Measurements from ENCODE around the gene ELMO1.
"Not testable (repeated sequence)": the region's sequence is repeated elsewhere in the genome, so short reads cannot be mapped to it uniquely, and the experiment has no call there.

ELMO1 gene

DNA sequence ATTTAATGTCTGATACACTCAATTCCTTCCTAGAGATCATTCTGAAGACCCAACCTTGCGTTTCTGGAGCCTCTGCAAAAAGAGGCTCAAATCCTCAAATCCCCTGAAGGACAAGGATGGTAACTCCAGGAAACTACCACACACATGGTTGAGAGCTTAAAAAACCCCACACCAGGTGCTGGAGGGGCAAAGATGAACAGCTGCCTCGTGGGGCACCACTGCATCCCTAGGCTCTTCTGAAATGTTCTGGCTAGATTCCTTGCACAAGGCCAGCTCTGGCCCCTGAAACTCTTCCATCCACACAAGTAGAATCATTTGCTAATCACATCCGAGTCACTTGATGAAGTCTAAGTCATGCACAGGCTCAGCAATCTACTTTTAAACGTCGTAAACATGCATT is 286.6 kb downstream of the ELMO1 start:
- DNase-seq: no peak

DNA sequence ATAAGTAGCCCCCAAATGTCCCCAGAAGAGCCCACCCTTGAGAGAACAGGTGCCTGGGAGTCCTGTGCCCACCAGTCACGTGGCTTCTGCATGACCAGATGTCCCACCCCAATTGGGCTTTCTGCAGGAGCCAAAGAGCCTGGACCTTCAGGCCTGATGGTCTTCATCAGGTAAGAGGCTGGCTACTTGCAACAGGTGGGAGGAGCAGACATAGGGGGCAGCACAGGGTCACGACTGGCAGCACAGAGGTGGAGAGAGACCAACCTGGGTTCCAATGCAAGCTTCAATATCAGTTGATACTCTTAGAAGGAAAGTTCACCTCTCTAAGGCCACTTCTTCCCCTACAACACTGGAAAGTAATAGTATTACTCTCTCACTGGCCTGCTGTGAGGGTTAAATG is 288.0 kb downstream of the ELMO1 start:
- DNase-seq: no peak

DNA sequence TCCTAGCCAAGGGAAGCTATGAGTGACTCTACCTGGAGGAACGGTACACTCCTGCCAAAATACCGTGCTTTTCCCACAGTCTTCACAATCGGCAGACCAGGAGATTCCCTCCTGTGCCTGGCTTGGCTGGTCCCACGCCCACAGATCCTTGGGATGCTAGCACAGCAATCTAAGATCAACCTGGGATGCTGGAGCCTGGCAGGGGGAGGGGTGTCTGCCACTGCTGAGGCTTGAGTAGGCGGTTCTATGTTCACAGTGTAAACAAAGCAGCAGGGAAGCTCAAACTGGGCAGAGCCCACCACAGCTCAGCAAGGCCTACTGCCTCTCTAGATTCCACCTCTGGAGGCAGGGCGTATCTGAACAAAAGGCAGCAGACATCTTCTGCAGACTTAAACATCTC is 295.3 kb downstream of the ELMO1 start:
- no peak for DNase-seq

DNA sequence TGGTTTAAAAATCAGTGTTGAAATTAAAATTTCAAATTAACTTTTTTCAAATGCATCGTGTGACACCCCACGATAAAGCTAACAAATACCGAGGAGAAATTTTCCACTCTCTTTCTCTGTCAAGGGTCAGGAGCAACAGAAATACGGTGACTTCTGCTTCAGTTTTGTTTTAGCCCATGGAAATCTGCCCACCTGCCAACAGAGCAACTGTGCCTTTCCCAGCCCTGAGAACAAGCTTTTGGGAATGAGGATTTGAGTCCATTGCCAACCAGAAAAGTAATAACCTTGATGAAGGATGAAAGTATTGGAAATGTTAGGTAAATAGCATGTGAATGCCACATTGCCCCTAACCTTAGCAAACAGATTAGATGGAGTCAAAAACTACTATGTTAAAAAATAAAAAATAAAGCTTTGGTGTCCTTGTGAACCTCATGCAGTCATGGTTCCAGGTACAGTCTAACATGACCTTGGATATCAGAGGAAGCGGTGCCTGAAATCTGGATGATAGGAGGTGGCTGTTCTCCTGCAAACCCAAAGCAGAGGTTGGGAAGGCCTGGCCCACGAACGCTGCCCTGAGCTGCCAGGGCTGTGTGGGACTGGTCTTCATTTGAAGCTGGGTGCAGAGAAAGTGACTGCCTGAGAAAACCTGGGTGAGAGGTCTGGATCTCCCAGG is 296.8 kb downstream of the ELMO1 start:
- DNase-seq: no peak

DNA sequence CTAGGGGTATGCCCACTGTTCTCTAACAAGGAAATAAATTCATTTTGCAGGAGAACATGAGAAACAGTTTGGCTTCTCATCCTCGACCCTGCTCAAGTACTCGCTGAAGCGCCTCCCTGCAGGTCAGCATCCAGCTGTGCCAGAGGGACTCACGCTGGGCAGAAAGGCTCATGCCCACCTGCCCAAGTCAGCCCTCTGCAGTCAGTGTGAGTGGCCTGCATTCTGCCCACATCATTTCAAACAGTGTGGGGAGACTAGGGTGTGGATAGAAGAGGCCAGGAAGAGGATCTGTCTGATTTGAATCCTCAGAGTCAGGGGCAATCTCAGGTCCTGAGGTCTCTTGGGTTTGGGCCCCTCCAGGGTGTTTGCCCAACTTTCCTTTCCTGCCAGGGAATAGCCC is 297.8 kb downstream of the ELMO1 start:
- no peak for DNase-seq

DNA sequence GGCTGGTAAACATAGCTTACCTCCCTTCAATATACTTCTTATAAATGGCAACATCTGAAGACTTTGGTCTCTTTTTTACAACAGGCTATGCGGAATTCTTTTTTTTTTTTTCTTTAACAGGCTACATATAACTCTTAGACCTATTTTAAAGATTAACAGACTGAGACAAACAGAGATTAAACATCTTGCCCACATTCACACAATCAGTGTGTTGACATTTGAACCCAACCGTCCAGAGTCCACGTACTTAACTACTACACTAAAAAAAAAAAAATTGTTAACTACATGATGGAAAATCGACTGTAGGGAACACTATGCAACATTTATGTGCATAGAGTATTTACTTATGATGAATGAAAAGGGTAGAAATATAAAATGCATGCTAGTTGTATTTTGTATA is 298.5 kb downstream of the ELMO1 start:
- no peak for DNase-seq

DNA sequence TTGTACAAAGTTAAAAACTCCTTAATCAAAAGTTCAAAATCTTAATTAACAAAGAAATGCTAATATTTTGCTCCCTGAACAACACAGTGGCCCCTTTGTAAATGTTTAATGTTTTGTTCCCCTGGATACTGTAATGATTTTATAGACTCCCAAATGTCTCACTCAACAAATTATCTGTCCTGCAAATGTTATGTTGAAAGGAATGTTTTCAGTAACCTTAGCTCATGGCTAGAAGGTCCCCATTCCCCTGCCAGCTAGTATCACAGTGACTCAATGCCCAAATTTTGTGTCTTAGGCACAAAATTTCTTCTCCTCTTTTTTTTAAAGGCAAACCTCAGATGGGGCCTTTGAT is 298.9 kb downstream of the ELMO1 start:
- no peak for DNase-seq

DNA sequence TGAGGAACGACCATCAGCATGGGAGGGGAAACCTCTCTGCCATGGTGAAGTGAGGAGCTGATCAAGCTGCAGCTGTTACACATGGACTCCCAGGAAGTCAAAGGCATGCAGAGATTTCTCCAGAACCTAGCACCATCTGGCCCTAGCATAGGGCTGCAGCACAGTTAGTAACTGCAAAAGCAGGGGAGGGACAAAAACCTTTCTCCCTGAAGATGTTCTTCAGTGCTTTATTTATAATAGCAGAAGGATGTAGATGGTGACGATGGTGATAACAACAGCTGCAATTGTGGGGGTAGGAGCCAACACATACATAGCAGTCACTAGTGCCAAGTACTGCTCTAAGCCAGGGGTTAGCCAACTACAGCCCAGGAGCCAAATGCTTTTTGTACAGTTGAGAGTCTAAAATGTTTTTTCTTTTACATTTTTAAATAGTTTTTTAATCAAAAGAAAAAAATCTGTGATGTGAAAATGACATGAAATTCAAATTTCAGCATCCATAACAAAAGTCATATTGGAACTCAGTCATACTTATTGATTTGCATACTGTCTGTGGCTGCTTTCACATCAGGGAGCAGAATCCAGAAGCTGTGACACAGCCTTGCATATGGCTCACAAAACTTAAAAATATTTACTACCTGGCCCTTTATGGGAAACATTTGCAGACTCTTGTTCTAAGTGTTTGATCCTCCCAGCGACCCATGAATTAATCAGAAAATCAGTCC is 299.5 kb downstream of the ELMO1 start:
- no peak for DNase-seq

DNA sequence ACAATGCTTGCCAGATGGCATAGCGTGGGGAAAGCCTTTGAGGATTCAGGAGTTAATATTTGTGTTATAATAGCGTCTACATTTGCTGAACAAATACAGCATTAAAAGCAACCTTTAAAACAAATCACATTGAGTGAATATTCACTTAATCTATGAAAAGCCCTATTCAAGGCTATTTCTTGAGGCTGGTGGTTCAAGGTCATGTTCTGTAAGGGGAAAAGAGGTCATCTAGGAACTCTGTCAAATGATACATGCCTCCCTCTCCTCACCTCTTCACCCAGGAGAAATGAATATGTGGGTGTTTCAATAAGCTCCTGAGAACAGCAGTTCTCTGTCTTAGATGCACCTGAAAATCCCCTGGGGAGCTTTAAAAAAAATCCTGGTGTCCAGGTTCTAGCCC is 303.0 kb downstream of the ELMO1 start:
- no peak for DNase-seq

DNA sequence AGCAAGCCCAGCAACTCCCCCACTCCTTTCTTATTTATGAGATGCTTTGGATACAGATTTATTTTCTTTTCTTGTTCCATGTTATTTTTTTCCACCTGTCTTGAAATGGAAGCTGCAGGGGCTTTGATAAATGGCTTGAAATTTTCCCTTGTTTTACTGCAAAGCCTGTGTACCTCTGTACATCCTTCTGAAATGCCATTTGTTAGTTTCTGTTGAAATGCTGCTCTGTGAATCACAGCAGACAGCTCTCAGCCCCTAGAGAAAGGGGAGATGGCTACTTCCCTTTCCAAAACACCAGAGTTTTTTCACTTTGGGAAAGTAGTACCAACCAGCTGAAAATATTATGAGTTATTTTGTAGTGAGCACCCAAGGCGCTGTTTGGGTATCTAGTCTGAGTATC is 304.2 kb downstream of the ELMO1 start:
- no peak for DNase-seq

DNA sequence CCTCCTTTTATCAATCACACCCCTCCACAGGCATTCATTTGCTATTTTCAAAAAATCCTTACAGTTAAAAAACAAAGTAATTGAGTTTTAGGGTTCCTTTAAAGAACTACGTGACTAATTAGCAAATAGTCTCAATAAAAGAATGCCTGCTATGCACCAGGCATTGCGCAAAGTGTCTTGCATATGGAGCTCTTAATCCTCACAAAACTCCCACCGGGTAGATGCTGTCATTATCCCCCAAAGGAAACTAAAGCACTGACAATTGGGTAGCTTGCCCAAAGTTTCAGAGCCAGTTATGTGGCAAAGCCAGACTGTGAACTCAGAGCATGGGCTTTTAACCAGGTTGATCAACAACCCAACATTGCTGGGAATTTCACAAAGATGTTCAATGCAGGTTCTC is 305.7 kb downstream of the ELMO1 start:
- DNase-seq: no peak

DNA sequence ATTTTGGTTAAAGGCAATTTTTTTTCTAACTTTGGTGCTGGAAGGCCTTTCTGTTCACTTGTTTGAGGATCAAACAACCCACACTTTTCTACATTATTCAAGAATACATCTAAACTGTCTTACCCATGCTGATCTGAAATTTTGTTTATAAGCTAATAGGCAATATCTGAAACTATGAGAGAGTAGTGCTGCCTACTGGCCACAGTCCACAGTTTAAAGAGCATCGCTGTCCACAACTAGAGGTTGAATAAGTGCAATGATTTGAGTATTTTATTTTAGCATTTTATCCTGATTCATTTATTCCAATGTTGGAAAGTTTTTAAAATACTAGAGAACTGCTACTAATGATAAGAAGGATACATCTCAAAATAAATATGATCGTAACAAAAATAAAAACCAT is 306.9 kb downstream of the ELMO1 start:
- no peak for DNase-seq

DNA sequence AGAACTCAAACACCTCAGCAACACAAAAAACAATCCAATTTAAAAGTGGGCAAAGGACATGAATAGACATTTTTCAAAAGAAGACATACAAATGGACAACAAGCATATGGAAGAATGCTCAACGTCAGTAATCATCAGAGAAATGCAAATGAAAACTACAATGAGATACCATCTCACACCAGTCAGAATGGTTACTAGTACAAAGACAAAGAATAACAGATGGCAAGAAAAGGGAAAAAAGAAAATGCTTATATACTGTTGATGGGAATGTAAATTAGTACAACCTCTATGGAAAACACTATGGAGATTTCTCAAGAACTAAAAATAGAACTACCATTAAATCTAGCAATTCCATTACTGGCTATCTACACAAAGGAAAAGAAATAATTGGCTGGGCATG is 314.8 kb downstream of the ELMO1 start:
- not testable (repeated sequence) for DNase-seq

DNA sequence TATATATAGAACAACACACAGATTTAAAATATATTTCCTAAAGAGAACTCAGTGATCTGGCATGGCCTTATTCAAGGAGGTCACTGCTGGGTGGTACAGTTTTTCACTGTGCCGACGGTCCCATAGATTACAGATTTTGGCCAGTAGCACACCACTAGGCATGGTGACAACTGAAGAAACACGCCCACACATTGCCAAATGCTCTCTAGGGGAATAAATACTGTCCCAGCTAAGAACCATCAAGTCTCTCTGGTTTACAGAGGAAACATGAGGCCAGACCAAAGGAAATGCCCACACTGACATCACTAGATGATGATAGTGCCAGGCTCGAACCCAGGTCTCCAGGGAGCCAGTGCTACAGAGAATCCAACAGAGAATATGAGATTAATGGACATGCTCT is 316.8 kb downstream of the ELMO1 start:
- no peak for DNase-seq

DNA sequence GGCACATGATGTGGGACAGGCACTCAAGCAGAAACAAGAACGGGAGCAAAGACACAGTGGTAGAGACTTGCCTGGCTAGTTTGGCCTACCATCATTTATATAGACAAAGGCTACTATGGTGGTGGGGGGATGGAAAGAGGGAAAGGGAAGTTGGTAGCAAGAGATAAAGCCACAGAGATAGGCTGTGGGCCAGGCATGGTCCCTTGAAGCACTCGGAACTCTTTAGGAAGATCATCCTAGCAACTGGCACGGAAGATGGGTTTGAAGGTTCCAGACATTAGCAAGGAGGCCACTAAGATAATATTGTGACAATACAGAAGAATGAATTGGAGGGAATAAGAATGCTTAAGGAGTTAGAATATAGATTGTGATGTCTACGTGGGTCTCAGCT is 319.6 kb downstream of the ELMO1 start:
- no peak for DNase-seq

DNA sequence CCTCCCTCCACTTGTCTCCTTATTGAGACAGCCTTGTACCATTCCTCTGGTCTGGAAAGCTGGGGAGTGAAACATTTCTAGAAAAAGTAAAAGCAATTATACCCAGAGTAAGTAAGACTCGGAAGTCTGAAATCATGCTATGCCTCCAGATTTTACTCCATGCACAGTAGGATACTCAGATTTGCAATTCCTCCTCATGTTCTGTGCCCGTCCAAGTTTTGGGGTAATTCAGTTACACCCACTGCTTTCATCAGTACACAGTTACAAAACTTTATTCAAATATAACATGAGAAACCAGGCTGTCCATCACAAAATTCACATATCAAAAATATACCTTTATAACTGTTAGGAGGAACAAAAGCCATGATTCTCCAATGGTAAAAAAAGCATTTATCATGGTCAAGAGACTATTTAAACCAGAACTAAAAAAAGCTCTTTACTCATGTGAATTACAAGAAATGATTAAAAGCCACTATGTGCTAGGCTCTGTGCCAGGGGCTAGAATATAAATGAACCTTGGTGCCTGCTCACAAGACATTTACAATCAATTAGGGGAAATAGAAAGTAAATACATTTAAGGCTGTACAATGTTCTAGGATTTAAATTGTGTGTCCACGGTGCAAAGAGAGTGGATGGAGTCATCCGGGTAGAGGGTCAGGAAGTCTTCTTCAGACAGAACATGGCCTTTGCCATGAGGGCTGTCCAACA is 320.2 kb downstream of the ELMO1 start:
- DNase-seq: no peak

DNA sequence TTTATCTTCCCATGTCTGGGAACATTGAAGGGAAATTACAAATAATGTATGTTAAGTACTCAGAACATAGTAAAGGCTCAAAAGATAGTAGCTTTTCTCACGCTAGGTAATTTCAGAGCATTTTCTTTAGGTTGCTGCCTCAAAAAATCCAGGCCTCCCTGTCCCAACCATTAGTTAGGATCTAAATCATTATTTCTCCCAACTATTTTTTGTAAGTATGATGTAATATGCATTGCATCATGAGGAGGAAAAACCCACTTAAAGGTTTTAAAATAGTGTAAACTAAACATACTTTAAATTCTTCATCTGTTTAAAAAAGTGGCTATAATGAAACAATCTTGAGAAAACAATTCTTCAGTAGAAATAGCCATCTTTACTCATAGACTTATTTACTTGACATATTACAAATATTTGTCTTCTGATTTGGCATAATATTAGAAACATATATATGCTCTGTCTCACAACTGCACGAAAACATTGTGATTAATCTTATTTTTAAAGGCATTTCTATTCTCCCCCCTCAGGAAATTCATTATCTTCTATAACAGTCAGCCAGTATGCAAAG is 329.3 kb downstream of the ELMO1 start:
- no peak for DNase-seq

DNA sequence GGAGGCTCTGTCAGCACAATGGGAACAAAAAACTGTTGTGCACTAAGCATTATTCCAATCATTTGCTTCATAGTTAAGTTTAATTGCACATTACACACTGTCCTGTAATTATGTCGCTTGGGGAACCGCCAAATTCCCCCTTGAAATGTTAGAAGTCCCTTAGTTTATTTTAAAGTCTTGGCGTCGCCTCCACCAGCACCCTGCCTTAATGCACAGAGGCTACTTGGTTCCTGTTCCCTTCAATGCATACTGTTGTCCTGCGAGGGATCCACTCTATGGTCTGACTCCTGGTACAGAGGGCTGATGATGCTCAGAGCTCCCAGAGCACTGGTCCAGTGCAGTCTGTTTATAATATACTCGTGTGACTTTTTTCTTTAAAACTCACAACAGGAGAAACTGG is 330.7 kb downstream of the ELMO1 start:
- no peak for DNase-seq

DNA sequence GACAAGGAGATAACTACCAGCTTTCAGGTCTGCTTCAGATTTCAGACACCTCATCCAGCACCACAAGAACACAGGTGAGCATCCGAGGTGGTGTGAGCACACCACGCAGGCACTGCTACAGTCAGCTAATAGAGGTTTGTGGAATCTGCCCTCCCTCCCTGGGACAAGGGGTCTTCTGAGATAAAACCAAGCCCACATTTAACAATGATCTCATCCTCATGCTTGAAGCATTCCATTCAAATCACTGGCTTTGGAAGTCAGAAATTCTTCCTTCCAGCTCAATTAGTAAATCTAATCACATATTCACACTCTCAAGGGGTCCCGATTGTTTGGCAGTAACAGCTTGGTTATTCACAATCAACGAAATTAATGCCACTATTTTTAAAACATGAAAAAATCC is 331.4 kb downstream of the ELMO1 start:
- DNase-seq: no peak

DNA sequence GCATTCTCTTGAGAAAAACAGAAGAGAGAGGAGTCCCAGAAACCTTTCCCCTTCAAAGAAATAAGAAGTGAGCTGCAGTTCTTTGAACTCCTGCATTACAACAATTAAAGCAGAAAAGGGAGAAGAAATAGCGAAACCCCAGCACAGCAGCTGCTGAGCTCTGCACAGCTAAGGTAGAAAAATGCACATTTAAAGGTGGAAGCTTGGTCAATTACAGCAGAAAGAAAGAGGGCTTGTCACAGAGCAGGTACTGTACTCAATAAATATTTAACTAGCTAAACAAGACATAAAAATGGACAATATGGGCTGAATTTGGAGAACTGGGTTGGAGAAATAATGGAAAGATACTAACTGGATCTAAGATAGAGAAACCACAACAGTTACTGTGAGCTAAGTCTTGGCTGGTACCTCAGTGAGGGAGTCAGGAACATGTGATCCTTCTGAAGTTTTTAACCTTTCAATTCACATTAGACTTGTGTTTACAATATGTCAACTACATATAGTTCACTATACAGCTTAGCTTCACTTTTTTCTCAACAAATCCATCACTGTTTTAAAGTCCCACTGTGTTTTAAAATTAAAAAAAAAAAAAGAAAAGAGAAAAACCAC is 332.5 kb downstream of the ELMO1 start:
- DNase-seq: no peak

DNA sequence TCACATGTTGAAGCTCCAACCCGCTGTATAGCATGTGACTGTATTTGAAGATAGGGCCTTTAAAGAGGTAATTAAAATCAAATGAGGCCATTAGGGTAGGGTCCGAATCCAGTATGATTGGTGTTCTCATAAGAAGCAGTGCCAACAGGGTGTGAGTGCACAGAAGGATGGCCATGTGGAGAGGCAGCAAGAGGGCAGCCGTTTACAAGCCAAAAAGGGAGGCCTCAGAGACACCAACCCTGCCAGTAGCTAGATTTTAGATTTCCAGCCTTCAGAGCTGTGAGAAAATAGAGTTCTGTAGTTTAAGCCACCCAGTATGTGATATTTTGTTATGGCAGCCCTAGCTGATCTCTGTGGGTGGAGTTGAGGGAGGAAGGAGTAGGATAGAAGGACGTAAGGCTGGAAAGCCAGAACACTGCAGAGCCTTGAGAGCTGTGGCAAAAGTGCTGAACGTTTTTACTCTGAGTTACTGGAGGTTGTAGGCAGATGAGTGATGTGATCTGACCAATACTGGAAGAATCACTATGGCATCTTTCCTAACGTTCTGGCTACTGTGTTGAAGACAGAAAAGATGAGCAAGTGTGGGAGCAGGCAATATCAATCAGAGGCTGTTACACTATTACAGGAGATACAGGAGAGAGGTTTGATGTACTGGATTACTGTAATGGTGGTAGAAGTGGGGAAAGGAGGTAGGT is 334.9 kb downstream of the ELMO1 start:
- no peak for DNase-seq

DNA sequence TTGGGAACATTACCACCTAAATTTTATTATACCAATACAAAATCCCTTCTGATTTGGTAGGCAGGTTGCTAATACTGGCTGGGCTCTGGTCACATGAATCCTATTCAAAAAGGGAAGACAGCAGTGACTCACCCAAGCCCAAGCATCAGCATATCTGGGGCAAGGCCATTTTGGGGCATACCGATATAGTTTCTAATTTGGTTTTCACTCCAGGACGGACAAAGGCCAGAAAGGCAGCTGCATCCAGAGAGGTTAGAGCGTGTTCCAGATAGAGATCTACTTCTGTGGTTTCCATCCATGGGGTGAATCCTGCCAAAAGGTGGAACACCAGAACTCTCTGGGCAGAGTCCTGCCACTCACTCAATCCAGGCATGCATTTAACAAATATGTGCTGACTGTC is 335.8 kb downstream of the ELMO1 start:
- no peak for DNase-seq

DNA sequence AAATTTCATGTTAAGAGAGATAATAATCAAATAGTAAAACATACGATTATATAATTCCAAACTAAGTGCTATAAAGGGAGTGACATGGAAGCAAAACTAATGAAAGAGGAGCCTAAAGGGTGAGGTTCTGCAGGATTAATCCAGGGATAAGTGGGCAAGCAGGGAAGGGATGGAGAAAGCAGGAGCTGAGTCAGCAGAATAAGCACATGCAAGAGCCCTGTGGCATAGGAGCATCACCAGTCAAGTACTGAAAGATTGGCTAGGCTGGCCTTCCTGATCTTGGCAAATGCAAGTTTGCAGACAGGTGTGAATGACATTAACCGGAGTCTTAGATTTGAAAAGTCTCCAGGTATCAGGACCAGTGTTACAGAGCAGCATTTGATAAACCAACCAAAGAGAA is 336.4 kb downstream of the ELMO1 start:
- no peak for DNase-seq

All from CD4-positive, alpha-beta T cell treated with Interleukin-4 for 1 hour (primary cell).